ENCODE results near the gene SLC2A4RG.

SLC2A4RG gene

GRCh38 chr20:63700199-63701050 is 39.2 kb upstream of the SLC2A4RG start:
- no peak for DNase-seq

GRCh38 chr20:63701051-63701328 is 38.6 kb upstream of the SLC2A4RG start:
- DNase-seq = no peak

GRCh38 chr20:63701329-63702035 is 38.1 kb upstream of the SLC2A4RG start:
- DNase-seq = no peak

GRCh38 chr20:63702036-63702665 is 37.4 kb upstream of the SLC2A4RG start:
- DNase-seq = no peak

- no peak for DNase-seq
Observed at GRCh38 chr20:63702751-63703470, 36.7 kb upstream of the SLC2A4RG start.

GRCh38 chr20:63703471-63703975 is 36.1 kb upstream of the SLC2A4RG start:
- no peak for DNase-seq

GRCh38 chr20:63703976-63704748 is 35.4 kb upstream of the SLC2A4RG start:
- no peak for DNase-seq

- no peak for DNase-seq
Observed at GRCh38 chr20:63704749-63705117, 34.8 kb upstream of the SLC2A4RG start.

GRCh38 chr20:63705232-63706026 is 34.1 kb upstream of the SLC2A4RG start:
- no peak for DNase-seq

- no peak for DNase-seq
Observed at GRCh38 chr20:63706027-63706695, 33.4 kb upstream of the SLC2A4RG start.

- DNase-seq = no peak
Observed at GRCh38 chr20:63706852-63707557, 32.6 kb upstream of the SLC2A4RG start.

GRCh38 chr20:63707558-63708300 is 31.8 kb upstream of the SLC2A4RG start, which contains the start of the genes ARFRP1 and ZGPAT:
TSS of gene ARFRP1 (minus strand) at chr20:63707976. CDS start at chr20:63707091, 885 bp downstream.
TSS of gene ZGPAT (plus strand) at chr20:63708039. CDS start at chr20:63708581, 542 bp downstream.
- peak; percentile 94 for DNase-seq

GRCh38 chr20:63708301-63709148 is 31.1 kb upstream of the SLC2A4RG start:
- peak; percentile 48 for DNase-seq

- DNase-seq = no peak
Observed at GRCh38 chr20:63709149-63709527, 30.4 kb upstream of the SLC2A4RG start.

- DNase-seq = no peak
Observed at GRCh38 chr20:63711085-63711645, 28.4 kb upstream of the SLC2A4RG start.

- no peak for DNase-seq
Observed at GRCh38 chr20:63712191-63712590, 27.4 kb upstream of the SLC2A4RG start.

GRCh38 chr20:63714858-63715257 is 24.7 kb upstream of the SLC2A4RG start:
- no peak for DNase-seq

- no peak for DNase-seq
Observed at GRCh38 chr20:63718996-63719395, 20.6 kb upstream of the SLC2A4RG start.

Data from eye (tissue), 1 donor.